ENCODE results near the gene TBC1D22A.

TBC1D22A gene

DNA sequence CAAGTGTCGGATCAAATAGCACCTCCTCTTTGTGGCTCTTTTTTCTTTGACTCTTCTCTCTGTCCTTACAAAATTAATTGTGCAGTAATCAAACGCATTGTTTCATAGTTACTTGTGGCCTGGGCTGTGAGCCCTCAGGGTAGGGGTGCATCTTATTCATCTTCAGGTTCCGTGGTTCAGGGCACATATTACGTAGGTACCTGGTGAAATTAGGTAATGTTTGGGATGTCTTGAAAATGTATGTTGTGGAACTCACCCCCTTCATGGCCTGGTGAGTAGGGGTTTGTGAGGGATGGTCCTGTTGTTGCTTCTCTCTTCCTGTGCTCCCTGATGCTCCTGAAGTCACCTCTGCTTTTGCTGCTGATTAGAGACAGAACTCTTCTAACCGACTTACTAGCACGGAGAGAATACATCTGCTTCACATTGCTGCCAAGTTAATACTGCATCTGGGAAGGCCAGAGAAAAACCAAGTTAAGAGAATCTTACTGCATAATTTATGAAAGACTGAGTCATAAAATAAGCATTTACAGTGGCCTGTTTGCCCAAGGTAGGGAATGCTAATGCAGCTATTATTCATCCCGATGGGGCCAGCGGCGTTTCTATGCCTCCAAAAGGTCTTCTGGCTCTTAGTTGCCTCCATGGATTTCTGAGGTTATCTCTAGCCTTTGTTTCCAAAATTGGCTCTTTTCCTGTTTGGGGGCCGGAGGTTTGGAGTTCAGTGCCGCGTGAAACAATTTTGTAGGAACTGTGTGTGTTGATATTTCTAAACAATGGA, 66.9 kb downstream of the TBC1D22A start:
- DNase-seq (ENCODE audit: insufficient read length, low spot score) (peak; percentile 64), FAIRE-seq (no peak)

DNA sequence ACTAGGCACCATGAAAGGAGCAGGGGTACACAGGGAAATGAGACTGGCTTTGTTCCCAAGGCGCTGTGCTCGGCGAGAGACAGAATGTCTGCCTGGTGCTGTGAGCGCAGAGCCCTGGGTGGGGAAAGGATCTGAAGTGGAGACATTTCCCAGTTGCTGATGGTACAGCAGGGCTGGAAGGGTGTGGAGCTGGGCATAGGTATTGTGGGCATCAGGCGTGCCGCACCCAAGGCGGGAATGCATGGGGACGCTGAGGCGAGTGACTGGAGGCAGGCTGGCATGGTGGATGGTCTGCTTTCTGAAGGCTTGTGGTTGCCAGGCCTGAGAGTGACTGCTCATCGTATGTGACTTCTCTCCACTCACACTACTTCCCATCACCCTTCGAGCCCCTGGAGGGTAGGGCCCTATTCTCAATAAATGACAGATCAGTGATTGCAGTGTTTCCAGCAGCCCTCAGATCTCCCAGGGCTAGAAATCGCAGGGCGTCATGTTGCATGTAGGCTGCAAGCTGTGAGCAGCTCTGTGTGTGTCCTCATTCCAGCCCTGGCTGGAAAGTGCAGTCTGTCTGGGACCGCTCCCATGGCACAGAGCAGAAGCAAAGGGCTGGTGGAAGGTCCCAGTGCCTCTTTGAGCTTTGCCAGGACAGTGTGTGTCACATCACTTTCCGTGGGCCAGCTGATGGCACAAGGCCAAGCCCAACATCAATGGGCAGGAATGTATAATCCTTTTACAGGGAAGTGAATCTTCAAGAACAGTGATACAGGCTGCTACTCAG, 67.7 kb downstream of the TBC1D22A start:
- DNase-seq (ENCODE audit: insufficient read length, low spot score) (no peak), FAIRE-seq (no peak)

DNA sequence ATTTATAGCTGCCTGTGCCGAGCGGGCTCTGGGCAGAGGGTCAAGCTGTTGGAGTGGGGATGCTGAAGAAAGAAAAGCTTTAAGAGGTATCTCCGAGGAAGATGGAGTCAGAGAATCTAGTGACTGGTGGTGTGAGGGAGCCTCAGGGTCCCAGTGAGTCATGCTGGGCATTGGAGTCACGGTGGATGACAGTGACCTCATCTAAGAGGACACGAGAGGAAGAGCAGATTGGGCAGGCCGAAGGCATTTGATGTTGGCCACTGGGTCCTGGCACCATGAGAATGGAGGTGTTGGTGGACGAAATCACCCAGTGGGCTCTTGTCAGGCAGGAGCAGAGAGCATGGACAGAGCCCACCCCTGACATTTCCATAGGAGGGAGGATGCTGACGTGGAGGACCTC, 68.4 kb downstream of the TBC1D22A start:
- DNase-seq (ENCODE audit: insufficient read length, low spot score) (peak; percentile 27), FAIRE-seq (no peak)

DNA sequence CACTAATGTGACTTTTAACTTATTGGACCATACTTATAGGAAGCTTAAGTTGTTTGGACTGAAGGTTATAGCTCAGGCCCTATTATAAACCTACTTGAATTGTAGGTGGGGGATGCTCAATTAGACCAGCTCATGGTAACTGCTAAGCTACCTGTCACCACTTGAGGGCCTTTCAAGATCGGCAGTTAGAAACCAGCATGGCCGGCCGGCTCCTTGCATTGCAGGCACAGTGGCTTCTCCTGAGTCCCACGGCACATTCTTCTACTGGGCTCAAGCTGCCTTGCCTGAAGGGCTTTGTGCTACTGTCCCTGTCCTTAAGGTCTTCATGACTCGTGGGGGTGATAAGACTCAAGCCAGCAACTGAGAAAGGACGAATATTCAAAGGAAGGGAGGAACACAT, 70.8 kb downstream of the TBC1D22A start:
- DNase-seq (ENCODE audit: insufficient read length, low spot score) = no peak
- no peak for FAIRE-seq

DNA sequence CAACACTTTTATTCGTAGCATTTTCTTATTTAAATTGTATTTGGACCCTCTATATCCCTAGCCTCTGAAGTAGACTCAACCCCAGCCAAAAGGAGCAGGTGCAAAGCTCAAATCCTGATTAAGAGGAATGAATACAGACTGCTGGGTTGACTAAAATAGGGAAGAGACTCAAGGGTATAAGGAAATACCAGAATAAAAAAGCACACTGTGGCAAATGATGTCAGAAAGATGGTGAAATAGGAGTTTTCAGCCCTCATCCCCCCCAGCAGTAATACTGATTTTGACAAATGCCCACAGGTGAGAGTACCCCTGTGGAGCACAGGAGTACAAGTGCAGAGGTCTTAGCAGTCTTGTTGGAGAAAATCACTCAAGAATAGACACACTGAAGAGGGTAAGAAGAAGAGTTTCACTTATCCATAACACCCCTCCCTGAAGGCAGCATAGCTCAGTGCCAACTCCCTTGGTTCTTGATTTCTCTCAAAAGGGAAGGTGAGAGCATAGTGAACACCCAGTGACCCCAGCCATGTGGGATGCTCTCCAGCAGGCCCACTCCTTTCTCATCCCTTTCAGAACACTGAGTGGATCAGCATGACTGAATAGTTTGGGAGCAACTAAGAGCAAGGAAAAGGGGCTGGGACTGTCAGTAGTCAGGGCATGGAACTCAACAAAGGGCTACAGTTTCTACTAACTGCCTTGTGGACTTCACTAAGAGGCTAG, 71.7 kb downstream of the TBC1D22A start:
- DNase-seq (ENCODE audit: insufficient read length, low spot score) = no peak
- FAIRE-seq = no peak

DNA sequence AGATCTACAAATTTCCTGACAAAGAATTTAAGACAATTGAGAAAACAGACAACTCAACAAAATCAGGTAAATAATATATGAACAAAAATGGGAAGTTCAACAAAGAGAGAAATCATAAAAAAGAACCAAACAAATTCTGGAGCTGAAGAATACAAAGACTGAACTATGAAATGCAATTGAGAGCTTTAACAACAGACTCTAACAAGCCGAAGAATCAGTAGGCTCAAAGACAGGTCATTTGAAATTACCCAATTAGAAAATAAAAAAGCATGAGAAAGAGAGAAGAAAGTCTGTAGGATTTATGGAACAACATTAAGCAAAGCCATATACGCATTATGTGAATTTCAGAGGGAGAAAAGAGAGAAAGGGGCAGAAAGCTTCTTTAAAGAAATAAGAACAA, 72.8 kb downstream of the TBC1D22A start:
- FAIRE-seq (no peak), DNase-seq (ENCODE audit: insufficient read length, low spot score) (no peak)

DNA sequence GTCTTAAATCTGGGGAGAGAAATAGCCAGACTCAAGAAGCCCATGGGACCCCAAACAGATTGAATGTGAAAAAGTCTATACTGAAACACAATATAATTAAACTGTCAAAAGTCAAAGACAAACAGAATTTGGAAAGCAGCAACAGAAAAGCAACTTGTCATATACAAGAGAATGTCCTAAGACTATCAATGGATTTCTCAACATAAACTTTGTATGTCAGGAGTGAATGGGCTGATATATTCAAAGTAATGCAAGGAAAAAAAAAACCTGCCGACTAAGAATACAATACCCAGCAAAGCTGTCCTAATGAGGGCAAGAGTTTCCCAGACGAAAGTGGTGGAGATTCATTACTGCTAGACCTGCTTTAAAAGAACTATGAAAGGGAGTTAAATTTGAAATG, 73.2 kb downstream of the TBC1D22A start:
- no peak for DNase-seq (ENCODE audit: insufficient read length, low spot score)
- no peak for FAIRE-seq

DNA sequence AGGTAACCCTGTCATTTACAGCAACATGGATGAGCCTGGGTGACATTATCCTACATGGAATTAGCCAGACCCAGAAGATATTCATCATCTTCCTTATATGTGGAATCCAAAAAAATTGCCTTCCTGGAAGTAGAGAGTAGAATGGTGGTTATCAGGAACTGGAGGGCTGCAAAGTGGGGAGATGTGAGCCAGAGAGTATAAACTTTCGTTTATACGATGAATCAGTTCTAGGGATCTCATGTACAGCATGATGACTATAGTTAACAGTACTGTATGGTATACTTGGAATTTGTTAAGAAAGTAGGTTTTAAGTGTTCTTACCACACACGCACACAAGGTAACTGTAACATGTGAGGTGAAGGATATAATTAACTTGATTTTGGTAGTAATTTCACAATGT, 79.1 kb downstream of the TBC1D22A start:
- DNase-seq (ENCODE audit: insufficient read length, low spot score) (no peak), FAIRE-seq (no peak)

DNA sequence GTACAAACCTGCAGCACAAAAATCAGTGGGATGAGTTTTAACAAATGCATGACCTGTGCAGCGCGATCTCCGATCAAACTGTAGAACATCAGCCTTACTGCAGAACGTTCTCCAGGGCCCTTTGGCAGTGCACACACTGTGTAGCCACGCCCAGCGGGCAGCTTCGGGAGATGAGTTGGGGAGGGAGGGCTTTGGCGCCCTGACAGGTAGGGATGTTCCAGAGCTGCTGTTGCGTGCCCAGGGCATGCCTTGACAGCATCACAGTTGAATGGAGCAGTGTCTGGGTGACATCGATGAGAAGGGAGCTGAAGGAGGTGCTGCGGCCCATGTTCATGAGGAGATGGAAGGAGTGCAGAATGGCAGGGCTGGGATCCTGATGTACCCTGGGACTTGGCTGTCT, 80.2 kb downstream of the TBC1D22A start:
- FAIRE-seq (no peak), DNase-seq (ENCODE audit: insufficient read length, low spot score) (no peak)

DNA sequence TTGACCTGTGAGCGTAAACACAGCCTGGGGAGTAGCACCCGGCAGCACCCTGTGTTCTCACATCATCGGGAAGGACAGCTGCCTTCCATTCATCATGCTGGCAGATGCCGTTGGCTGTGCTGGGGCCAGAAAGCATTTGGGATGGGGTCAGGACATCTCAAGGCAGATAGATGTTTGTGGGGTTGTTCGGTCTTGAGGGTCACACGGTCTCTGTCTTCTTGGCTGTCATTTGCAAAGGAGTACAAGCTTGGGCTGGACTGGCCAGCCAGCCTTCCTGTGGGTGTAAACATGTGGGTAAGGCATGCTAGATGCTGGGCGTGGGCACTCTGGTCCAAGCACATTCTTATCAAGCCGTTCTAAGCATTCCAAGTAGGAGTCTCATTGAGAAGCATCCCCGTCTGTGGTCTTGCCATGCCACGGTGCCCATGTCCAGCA, 81.4 kb downstream of the TBC1D22A start:
- DNase-seq (ENCODE audit: insufficient read length, low spot score) (no peak), FAIRE-seq (no peak)

DNA sequence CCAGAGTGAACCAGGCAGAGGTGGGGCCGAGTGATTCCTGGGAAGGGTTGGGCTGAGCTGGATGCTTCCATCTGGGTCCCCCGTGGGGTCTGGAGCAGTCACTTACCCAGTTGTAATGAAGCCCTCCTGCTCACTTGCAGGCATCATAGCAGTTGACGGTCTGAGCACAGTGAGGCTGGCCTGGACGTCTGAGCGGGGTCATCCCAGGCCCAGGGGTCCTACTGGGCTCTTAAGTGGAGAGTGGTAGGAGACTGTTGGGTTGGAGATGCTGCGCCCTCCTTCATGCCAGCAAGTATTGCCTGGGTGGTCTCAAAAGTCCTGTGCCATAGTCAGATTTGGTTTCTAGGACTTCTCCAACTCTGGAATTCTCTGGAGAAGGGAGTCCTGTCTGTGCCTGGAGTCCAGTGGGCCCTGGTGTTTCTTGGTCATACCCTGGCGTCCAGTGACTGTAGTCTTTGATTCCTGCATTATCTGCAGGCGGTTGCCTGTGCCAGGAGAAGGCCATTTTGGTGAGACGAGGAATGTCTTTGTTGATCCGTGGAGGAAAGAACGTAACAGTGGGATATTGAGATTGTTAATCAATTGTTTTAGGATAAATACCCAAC, 82.3 kb downstream of the TBC1D22A start:
- DNase-seq (ENCODE audit: insufficient read length, low spot score) (no peak), FAIRE-seq (no peak)

DNA sequence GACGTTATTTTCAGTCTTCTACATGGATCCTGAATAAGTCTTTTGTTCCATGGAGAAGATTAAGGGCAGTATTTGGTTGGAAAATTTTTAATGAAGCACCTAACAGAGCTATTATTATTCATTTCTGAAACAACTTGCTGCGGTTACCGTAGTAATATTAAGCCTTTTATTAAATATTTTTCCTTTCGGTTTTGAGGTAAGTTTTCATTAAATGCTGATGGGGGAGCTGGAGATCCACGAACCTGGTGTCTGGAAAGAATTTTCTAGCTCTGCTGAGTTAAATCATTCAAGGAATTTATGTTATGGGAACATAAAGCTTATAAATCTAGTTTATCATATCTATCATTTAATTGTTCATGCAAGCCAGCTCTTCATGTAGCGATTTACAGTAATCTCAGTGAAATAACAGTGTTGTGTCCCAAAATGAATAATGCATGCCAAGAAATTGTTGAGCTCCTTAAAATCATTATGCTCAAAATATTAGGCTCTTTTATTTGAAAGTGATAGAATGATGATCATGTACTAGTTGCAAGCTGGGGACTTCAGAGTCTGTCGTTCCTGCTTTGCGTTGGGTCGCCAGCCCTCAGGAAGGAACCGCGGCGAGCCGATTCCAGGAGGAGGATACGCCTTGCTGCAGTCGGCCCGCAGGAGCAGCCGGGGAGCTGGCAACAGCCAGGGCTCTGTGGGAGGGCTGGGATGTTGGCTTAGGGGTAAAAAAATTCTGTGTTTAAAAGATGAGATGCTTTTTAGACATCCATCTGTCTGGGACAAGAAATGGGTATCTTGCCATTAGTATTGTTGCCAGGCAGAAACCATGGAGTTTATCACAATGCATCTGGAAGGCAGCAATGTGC, 83.1 kb downstream of the TBC1D22A start:
- no peak for DNase-seq (ENCODE audit: insufficient read length, low spot score)

DNA sequence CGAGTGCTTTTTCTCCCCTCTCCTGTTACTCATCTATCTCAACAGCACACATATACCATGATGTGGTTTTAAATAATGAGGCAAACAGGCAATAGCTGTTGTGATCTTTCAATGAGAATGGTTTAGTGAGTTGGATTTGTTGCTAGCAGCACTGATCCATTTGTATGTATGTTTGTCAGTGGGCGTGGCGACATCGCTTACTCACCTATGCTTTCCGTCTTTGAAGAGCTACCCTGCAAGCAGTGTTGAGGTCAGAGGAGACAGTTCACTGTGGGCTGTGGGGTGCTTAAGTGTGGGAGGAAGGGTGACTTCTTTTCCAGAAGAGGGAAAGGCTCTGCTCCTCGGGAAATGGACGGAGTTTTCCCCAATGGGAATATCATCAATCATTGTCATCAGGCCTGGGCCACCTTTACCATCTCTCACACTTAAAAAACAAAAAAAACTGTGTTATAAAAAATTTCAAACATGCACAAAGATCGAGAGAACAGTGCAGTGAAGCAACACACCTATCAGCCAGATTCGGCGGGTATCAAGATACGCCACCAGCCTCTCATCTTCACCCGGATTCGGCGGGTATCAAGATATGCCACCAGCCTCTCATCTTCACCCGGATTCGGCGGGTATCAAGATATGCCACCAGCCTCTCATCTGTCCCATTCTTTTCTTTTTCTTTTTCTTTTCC, 83.8 kb downstream of the TBC1D22A start:
- FAIRE-seq = no peak
- DNase-seq (ENCODE audit: insufficient read length, low spot score) = no peak

More for the DNA sequence above, 83.1 kb downstream of the TBC1D22A start:
- no peak for FAIRE-seq

DNA sequence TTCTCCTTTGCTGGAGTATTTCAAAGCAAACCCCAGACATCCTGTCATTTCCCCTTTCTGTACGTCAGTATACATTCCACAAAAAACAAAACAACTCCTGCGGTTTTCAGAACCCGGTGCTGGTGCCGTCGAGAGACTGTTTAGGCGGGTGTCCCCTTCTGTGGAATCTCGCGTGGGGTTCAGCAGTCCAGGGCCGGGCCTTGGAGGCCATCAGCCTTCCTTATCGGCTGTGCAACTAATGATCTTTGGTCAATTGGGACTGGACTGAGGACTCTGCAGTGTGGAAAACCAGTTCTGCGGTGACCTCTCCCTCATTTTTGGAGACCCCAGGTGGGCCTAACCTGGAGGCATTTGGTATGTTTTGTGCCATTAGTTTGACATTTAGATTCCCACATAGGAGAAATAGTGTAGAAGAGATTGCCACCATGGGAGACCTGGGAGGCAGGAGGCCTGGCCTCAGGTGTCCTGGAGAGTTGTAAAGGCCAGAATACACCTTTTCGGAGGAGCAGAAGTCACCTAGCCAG, 84.4 kb downstream of the TBC1D22A start:
- DNase-seq (ENCODE audit: insufficient read length, low spot score) = no peak
- no peak for FAIRE-seq

DNA sequence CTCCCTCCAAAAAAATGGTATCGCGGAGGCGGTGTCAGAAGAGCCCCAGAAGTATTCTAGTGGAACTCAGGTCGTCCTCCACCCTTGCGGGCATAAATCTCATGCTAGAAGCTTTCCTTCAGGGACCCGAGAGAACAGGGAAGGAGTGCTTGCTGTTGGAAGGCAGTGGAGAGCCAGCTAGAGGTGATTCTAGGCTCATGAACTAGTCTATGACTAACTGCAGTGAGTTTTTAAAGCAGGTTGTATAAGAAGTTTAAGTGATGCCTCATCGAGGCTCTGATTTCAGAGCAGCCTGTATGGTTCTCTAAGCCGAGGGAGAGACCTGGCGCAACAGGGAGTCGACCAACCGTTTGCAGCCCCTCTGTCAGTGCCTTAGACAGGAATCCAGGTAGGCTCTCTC, 85.7 kb downstream of the TBC1D22A start:
- no peak for DNase-seq (ENCODE audit: insufficient read length, low spot score)
- FAIRE-seq = no peak

DNA sequence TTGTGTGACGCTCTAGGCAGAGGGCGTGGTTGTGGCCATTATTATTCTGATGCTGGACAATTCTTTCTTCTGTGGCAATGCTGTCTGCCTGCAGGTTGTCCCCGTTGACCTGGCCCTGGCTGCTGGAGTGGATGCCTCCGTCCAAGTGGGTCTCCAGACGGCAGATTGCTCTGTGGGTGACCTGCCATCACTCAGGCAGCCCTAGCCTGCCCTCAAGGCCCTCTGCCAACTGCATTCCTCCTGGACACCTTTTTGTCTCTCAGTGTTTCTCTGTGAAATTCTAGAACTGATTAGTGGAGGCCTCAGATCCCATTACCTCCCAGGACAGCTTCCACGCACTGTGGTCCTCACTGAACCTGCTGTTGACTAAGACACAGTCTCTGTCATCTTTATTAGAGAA, 86.7 kb downstream of the TBC1D22A start:
- FAIRE-seq = no peak
- no peak for DNase-seq (ENCODE audit: insufficient read length, low spot score)

DNA sequence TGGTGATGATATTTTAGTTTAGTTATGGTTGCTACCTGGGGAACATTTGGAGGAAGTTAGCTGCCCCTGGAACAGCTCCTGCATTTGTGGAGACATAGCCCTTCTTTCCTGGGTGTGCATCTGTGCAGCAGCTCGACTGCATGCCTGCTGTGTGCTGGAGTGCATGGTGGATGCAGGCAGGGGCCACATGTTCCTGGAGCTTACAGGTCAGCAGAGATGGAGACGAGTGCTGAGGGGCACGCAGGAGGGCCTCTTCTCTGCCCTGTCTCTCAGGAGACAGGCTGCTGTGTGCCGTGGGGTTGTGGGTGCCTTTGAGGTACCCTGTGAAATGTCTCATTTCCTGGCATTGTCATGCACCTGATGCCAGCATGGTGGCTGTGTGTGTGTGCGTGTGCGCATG, 87.5 kb downstream of the TBC1D22A start:
- DNase-seq (ENCODE audit: insufficient read length, low spot score) (no peak), FAIRE-seq (peak; percentile 38)

DNA sequence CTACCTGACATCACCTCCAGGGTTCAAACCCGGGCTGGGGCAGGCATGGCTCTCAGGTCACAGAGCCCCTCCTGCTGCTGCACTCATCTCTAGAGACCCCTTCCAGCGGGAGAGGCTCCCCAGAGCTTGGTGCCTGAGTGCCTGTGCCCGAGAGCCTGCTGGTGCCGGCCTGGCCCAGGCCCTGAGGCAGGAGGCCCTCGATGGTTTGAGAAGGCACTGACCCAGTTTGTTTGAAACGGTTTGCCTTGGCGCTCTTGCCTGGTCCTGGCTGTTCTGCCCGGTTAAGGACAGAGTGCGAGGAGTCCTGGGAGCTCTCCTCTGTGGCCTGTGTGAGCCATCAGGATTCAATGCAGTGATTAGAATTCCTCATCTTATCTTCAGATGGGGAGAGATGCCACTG, 88.9 kb downstream of the TBC1D22A start:
- DNase-seq (ENCODE audit: insufficient read length, low spot score) (no peak), FAIRE-seq (no peak)

DNA sequence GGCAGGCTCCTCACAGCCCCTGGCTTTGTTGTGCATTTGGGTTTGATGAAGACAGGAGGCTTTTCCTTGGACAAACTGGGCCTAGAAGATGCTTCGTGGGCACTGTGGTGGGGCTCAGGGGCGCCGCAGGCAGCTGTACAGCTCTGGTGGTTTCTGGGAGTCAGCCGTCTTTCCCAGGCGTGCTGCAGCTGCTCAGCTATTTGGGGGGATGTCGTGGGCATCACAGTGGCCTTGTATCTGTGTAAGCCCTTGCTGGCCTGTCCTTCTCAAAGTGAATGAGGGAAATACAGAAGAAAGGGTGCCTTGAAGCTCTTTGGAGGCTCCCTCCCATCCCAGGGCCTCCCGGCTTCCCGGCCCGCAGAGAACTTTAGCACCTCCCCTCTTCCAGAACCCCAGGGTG, 89.5 kb downstream of the TBC1D22A start:
- no peak for DNase-seq (ENCODE audit: insufficient read length, low spot score)
- FAIRE-seq = no peak

Data from HTR-8/SVneo (cell line).